Measurements from ENCODE around the gene CHST8.

The CHST8 gene

DNA sequence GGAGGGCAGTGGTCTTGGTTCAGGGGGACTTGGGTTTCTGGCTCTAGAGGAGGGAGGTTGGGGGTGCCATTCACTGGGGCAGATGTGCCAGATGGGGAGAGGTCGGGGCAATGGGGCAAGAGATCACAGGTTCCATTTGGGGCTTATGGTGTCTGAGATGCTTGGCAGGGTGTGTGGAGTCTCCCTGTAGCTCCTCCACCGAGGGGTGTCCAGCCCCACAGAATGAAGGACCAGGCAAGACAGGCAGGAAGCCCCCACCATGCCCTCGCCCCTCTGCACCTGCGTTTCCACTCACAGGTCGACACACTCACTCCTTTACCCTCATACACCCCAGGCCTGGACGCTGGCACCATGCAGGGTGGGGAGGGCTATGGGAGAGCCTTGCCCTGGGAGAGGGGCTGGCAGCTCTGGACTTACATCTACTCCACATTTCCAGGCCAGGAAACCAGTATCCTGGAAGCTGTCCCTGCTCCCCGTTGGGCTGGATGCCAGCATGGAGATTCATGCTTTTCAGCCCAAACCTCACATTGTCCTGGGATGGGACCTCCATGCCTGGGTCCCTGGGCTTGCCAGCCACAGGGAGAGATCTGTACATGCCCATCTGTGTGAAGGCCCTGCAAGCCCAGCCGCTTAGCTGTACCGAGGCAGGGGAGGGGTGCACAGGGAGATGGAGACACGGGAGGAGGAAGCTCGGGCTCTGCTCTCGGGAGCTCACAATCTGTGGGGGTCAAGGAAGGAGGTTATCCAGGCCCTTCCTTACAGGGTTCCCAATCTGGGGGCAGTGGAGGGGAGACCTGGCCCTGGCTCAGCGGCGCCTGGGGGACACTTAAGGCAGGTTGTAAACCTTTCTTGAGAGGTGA lies 77.1 kb downstream of the CHST8 start:
- Histone ChIP-seq H3K27ac (ENCODE audit: low read depth, low read length) (no peak overlapping the region), H3K27me3 (ENCODE audit: control insufficient read depth in 1 of 2, insufficient read depth in 2 of 2, low read length in 2 of 2) (peaks cover 0 to 3% of the 10 kb centered on the region in 2 donors), H3K9me3 (ENCODE audit: low read length) (no peaks in the 10 kb centered on the region), H3K4me1 (ENCODE audit: insufficient read depth, low read length) (no peaks in the 10 kb centered on the region), H3K36me3 (ENCODE audit: insufficient read depth, low read length) (no peaks in the 10 kb centered on the region), H3K4me3 (ENCODE audit: low read depth in 1 of 2, low read length in 2 of 2) (no peak overlapping the region), H3K9ac (ENCODE audit: low read length) (no peak overlapping the region)

DNA sequence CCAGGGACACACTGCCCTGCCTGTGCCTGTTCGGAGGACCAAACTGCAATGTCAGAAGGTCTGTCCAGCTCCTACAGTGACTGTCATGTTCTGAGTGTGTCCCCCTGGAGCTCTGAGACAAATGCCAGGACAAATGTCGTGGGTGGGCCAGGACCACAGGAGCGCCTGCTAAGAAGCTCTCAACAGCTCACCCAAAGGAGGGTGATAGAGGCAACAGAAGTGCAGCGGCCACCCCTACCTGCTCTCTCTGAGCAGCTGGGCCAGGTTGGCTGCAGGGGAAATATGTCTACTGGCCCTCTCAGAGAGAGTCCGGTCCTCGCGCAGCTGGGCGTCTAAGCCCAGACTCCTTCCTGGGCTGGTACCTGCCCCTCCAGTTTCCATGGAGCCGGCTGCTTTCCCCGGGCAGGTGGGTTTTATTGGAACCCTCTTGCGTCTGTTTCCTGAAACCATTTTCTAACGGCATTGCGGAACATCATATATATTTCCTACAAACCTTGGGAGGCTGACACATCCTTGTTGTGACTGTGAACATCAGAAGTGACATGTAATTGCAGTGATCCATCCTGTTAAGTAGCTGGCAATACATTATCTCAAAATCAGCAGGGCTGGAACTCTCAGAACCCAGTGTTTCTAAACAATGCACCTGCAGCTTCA lies 78.1 kb downstream of the CHST8 start:
- H3K27me3 ChIP-seq (ENCODE audit: control insufficient read depth in 1 of 2, insufficient read depth in 2 of 2, low read length in 2 of 2), result peaks cover 0 to 3% of the 10 kb centered on the region in 2 donors
- no peaks in the 10 kb centered on the region for H3K9me3 ChIP-seq (ENCODE audit: low read length)
- no peaks in the 10 kb centered on the region for H3K4me1 ChIP-seq (ENCODE audit: insufficient read depth, low read length)
- no peak overlapping the region for H3K9ac ChIP-seq (ENCODE audit: low read length)
- H3K4me3 ChIP-seq (ENCODE audit: low read depth in 1 of 2, low read length in 2 of 2), result no peak overlapping the region
- no peak overlapping the region for H3K27ac ChIP-seq (ENCODE audit: low read depth, low read length)
- H3K36me3 ChIP-seq (ENCODE audit: insufficient read depth, low read length), result no peaks in the 10 kb centered on the region

DNA sequence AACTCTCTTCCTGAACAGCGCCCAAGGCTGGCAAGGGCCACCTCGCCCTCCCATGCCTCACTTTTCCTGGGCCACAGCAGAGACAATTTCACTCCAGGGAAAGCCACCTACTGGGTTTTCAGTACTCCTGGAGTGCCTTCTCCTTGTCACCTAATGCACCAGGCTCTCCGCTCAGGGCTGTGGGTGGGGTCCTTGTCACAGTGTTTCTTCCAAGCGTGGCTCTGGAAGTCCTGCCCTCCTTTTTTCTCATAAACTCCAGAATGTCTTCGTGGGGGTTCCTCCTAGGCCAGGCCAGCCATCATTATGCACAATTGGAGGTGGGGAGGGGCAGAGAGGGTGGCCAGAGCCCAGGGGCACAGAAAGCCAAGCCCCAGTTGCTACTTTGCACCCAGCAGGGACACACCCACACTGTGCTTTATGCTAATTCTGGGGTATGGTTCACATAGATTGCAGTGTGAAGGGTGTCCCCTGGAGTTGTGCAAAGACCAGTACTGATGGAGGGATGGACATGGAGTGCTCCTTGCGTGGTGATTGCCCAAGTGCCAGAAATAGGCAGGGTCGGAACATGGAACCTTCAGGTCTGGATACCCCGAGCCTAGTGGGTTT lies 78.8 kb downstream of the CHST8 start:
- H3K27me3 ChIP-seq (ENCODE audit: control insufficient read depth in 1 of 2, insufficient read depth in 2 of 2, low read length in 2 of 2), result peaks cover 0 to 3% of the 10 kb centered on the region in 2 donors
- no peaks in the 10 kb centered on the region for H3K9me3 ChIP-seq (ENCODE audit: low read length)
- H3K36me3 ChIP-seq (ENCODE audit: insufficient read depth, low read length), result no peaks in the 10 kb centered on the region
- no peaks in the 10 kb centered on the region for H3K4me1 ChIP-seq (ENCODE audit: insufficient read depth, low read length)
- H3K27ac ChIP-seq (ENCODE audit: low read depth, low read length), result no peak overlapping the region
- no peak overlapping the region for H3K4me3 ChIP-seq (ENCODE audit: low read depth in 1 of 2, low read length in 2 of 2)
- H3K9ac ChIP-seq (ENCODE audit: low read length), result no peak overlapping the region

- Histone ChIP-seq H3K9ac (ENCODE audit: low read length) (no peak overlapping the region), H3K4me3 (ENCODE audit: low read depth in 1 of 2, low read length in 2 of 2) (no peak overlapping the region), H3K36me3 (ENCODE audit: insufficient read depth, low read length) (no peaks in the 10 kb centered on the region), H3K27ac (ENCODE audit: low read depth, low read length) (no peak overlapping the region), H3K27me3 (ENCODE audit: control insufficient read depth in 1 of 2, insufficient read depth in 2 of 2, low read length in 2 of 2) (peaks cover 0 to 3% of the 10 kb centered on the region in 2 donors), H3K4me1 (ENCODE audit: insufficient read depth, low read length) (no peaks in the 10 kb centered on the region), H3K9me3 (ENCODE audit: low read length) (no peaks in the 10 kb centered on the region)
These were observed 79.8 kb downstream of the CHST8 start for GRCh38 chr19:33701565-33701964.

DNA sequence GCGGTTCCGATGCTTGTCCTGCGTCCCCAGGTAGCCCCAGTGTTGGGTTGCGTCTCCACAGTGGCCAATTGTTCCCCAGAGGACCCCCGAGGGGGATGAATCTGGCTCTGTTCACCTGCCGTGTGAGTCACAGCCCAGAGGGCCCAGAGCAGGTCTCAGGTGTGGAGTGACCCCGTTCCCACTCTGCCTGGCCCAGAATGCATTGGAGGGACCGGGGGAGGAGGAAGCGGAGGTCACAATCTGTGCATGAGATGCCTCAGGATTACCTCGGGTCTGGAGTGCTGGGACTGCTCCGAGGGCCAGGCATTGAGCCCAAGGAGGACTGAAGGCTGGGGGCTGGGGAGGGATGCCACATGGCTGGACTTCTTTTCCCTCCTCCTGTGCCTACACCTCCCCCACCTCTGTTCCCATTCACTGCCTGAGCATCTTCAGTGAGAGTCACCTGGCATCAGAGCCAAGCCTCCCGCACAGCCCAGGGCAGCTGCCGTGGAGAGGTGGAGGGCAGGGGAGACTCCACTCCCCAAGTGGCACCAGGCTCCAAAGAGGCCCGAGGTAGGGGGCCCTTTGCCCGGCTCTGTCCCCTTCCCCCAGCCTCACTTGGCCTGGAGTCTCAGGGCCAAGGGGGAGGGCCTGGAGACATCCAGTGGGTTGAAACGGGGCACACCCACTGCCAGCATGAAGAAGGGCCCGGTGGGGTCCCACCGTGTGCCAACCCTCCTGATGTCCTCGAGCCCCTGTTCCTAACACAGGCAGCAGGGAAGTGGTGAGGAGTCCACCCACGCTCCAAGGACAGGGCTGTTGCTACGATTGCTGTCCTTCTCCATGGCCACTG lies 81.1 kb downstream of the CHST8 start:
- H3K9me3 ChIP-seq (ENCODE audit: low read length), result no peaks in the 10 kb centered on the region
- H3K36me3 ChIP-seq (ENCODE audit: insufficient read depth, low read length), result no peaks in the 10 kb centered on the region
- no peaks in the 10 kb centered on the region for H3K4me1 ChIP-seq (ENCODE audit: insufficient read depth, low read length)
- H3K27ac ChIP-seq (ENCODE audit: low read depth, low read length), result no peak overlapping the region
- H3K27me3 ChIP-seq (ENCODE audit: control insufficient read depth in 1 of 2, insufficient read depth in 2 of 2, low read length in 2 of 2), result peaks cover 0 to 3% of the 10 kb centered on the region in 2 donors
- H3K9ac ChIP-seq (ENCODE audit: low read length), result no peak overlapping the region
- no peak overlapping the region for H3K4me3 ChIP-seq (ENCODE audit: low read depth in 1 of 2, low read length in 2 of 2)

DNA sequence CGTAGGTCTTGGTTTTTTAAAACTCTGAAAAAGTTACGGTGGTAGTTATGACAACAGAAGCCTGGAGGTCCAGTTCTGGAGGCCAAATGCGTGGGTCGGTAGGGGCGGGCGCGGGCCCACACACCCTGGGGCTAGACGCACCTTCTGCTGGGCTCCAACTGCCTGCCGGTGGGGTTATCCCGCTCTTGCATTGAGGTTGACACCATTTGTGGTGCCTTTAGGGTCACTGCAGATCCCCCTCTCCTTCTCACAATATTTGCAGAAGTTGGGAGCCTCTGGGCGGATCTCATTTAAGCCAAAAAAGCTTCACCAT lies 81.6 kb downstream of the CHST8 start:
- H3K27ac ChIP-seq (ENCODE audit: low read depth, low read length), result no peak overlapping the region
- no peaks in the 10 kb centered on the region for H3K36me3 ChIP-seq (ENCODE audit: insufficient read depth, low read length)
- H3K4me3 ChIP-seq (ENCODE audit: low read depth in 1 of 2, low read length in 2 of 2), result no peak overlapping the region
- peaks cover 0 to 3% of the 10 kb centered on the region in 2 donors for H3K27me3 ChIP-seq (ENCODE audit: control insufficient read depth in 1 of 2, insufficient read depth in 2 of 2, low read length in 2 of 2)
- H3K4me1 ChIP-seq (ENCODE audit: insufficient read depth, low read length), result no peaks in the 10 kb centered on the region
- no peak overlapping the region for H3K9ac ChIP-seq (ENCODE audit: low read length)
- no peaks in the 10 kb centered on the region for H3K9me3 ChIP-seq (ENCODE audit: low read length)

DNA sequence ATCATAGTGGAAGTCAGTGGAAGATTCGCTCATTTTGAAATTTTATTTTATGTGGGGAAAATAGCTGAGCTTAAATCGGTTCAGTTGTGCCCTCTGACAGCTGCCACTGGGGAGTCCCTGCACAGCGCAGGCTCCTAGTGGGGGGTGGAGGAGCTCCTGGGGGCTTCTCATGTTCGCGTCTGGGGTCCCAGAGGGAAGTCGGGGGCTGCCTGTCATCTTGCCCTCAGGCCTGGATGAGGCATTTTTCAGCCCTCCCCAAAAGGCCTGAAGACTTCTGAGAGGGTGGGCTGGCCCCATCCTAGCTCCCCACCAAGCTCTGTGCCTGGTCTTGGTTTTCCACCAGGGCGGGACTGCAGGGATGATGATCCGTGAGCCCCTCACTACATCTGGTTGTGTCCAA lies 82.1 kb downstream of the CHST8 start:
- Histone ChIP-seq H3K4me1 (ENCODE audit: insufficient read depth, low read length) (no peaks in the 10 kb centered on the region), H3K27ac (ENCODE audit: low read depth, low read length) (no peak overlapping the region), H3K36me3 (ENCODE audit: insufficient read depth, low read length) (no peaks in the 10 kb centered on the region), H3K9me3 (ENCODE audit: low read length) (no peaks in the 10 kb centered on the region), H3K9ac (ENCODE audit: low read length) (no peak overlapping the region), H3K4me3 (ENCODE audit: low read depth in 1 of 2, low read length in 2 of 2) (no peak overlapping the region), H3K27me3 (ENCODE audit: control insufficient read depth in 1 of 2, insufficient read depth in 2 of 2, low read length in 2 of 2) (peaks cover 0 to 3% of the 10 kb centered on the region in 2 donors)

DNA sequence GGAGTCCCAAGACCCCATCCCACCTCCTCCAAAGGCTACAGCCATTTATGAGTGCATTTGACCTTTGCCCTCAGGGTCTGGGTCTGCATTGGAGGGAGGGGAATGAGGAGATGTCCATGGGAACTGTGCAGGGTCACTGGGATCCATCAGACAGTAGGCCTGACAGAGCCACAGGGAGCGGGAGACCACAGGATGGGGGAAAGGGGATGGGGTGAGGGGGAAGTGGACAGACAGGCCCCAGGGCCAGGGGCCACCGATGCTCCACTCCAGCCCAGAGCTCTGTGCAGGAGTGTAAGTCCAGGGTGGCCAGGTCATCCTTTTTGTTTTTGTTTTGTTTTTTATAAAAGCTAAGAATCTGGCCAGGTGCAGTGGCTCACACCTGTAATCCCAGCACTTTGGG lies 82.5 kb downstream of the CHST8 start:
- Histone ChIP-seq H3K36me3 (ENCODE audit: insufficient read depth, low read length) (no peaks in the 10 kb centered on the region), H3K27ac (ENCODE audit: low read depth, low read length) (no peak overlapping the region), H3K4me3 (ENCODE audit: low read depth in 1 of 2, low read length in 2 of 2) (no peak overlapping the region), H3K9me3 (ENCODE audit: low read length) (no peaks in the 10 kb centered on the region), H3K9ac (ENCODE audit: low read length) (no peak overlapping the region), H3K27me3 (ENCODE audit: control insufficient read depth in 1 of 2, insufficient read depth in 2 of 2, low read length in 2 of 2) (no peaks in the 10 kb centered on the region), H3K4me1 (ENCODE audit: insufficient read depth, low read length) (no peaks in the 10 kb centered on the region)

GRCh38 chr19:33705090-33705847 lies 83.5 kb downstream of the CHST8 start:
- H3K4me1 ChIP-seq (ENCODE audit: insufficient read depth, low read length), result no peaks in the 10 kb centered on the region
- no peak overlapping the region for H3K4me3 ChIP-seq (ENCODE audit: low read depth in 1 of 2, low read length in 2 of 2)
- no peaks in the 10 kb centered on the region for H3K36me3 ChIP-seq (ENCODE audit: insufficient read depth, low read length)
- no peaks in the 10 kb centered on the region for H3K9me3 ChIP-seq (ENCODE audit: low read length)
- no peak overlapping the region for H3K27ac ChIP-seq (ENCODE audit: low read depth, low read length)
- no peaks in the 10 kb centered on the region for H3K27me3 ChIP-seq (ENCODE audit: control insufficient read depth in 1 of 2, insufficient read depth in 2 of 2, low read length in 2 of 2)
- no peak overlapping the region for H3K9ac ChIP-seq (ENCODE audit: low read length)

DNA sequence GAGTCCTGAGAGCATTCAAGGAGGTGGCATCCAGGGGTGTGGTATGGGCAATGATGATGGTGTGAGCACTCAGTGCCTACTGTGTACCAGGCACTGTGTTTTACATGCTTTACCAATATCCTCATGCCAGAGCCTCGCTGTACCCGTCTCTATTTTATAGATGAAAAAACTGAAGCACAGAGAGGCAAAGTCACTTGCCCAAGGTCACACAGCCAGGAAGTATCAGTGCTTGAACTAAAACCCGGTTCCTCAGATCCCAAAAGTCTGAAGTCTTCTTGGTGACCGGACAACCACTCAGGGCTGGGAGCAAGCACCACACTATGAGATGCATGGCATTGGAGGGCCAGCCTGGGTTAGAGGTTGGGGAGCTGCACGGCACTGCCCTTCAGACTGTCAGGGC lies 84.1 kb downstream of the CHST8 start:
- Histone ChIP-seq H3K4me3 (ENCODE audit: low read depth in 1 of 2, low read length in 2 of 2) (no peak overlapping the region), H3K9me3 (ENCODE audit: low read length) (no peaks in the 10 kb centered on the region), H3K4me1 (ENCODE audit: insufficient read depth, low read length) (no peaks in the 10 kb centered on the region), H3K36me3 (ENCODE audit: insufficient read depth, low read length) (no peaks in the 10 kb centered on the region), H3K27me3 (ENCODE audit: control insufficient read depth in 1 of 2, insufficient read depth in 2 of 2, low read length in 2 of 2) (no peaks in the 10 kb centered on the region), H3K27ac (ENCODE audit: low read depth, low read length) (no peak overlapping the region), H3K9ac (ENCODE audit: low read length) (no peak overlapping the region)
